H1 (cell line): ENCODE measurements around the gene RNF113B. TPM values are rescaled to one million over a fixed set of nuclear protein-coding genes. Genes with fewer than 3 reads are reported as not detected.

Experiments
- CHD2 ChIP-seq: IDR thresholded peaks from 2 replicates; pipeline ENCODE4 v1.6.1; 2012; ENCODE audit warnings: low read length, improper control_type of control experiment
- CTBP2 ChIP-seq: IDR thresholded peaks from 2 replicates; pipeline ENCODE4 v1.7.0; 2011; ENCODE audit warnings: borderline replicate concordance, mild to moderate bottlenecking, moderate library complexity, mixed read lengths, low read length; ENCODE audit not compliant: insufficient read depth, insufficient read length
- GABPA ChIP-seq: IDR thresholded peaks from 2 replicates; pipeline ENCODE4 v1.6.1; 2011; ENCODE audit warnings: mild to moderate bottlenecking, low read length, moderate library complexity, borderline replicate concordance; ENCODE audit not compliant: insufficient read depth
- KDM1A ChIP-seq: fragments of 200-600, 300-600 bp; sonication (generic); IDR thresholded peaks from 2 replicates; pipeline ENCODE4 v1.7.1; 2016; ENCODE audit warnings: mild to moderate bottlenecking, low read length, borderline replicate concordance
- KDM4A ChIP-seq: IDR thresholded peaks from one replicate; pipeline ENCODE4 v1.7.1; 2012; ENCODE audit warnings: low read depth, mild to moderate bottlenecking, moderate library complexity, low read length, inconsistent platforms; ENCODE audit not compliant: severe bottlenecking
- SP4 ChIP-seq: IDR thresholded peaks from 2 replicates; pipeline ENCODE4 v1.6.1; 2012; ENCODE audit warnings: low read length, inconsistent platforms
- TAF1 ChIP-seq: IDR thresholded peaks from 2 replicates; pipeline ENCODE4 v1.6.1; 2011; ENCODE audit warnings: mild to moderate bottlenecking, low read depth, low read length
- TAF7 ChIP-seq: optimal IDR thresholded peaks from 2 replicates; pipeline ENCODE3; 2011; ENCODE audit warnings: low read depth, mild to moderate bottlenecking, inconsistent platforms, low read length, moderate library complexity, borderline replicate concordance
- ZNF274 ChIP-seq: IDR thresholded peaks from 2 replicates; pipeline ENCODE4 v1.7.0; 2012; ENCODE audit warnings: low read length, borderline replicate concordance; ENCODE audit errors: extremely low read depth
- polyA plus RNA-seq, 7 experiments: library from polyadenylated mRNA; depleted of rRNA in 3 of 7; stranded (reverse) in 5 of 7; unstranded in 2 of 7; fragments of >200 nt in 5 of 7; fragments of 200-250 nt in 2 of 7; gene quantifications; 1 replicate in 5 of 7; 2 replicates in 1 of 7; 4 replicates in 1 of 7; pipeline versions ENCODE4 v1.2.1 to v1.2.3, GENCODE V29; 2011 to 2013; ENCODE audit warnings: missing spikeins in 2 of 7, mixed read lengths in 2 of 7
- total RNA-seq: library from RNA; stranded (reverse); fragmentation: NEBNext Ultra II Directional; extraction: Animal tissue kit (Norgen Biotek cat#: 25700); gene quantifications from 2 replicates; pipeline ENCODE4 v1.2.1, GENCODE V29; 2021

The RNF113B gene
- total and polyA plus RNA-seq, 2 of the 8 experiments (the other 6 are each of a cell fraction or from before 2014, with no cell fraction given): not detected

GRCh38 chr13:98189841-98190505 is 12.9 kb upstream of the RNF113B start (continued):
- TF ChIP-seq GABPA (no peak), TAF7 (no peak), KDM4A (no peak), KDM1A (no peak), CHD2 (no peak), CTBP2 (no peak), TAF1 (no peak), ZNF274 (no peak), SP4 (no peak)
